Measurements from ENCODE around the gene ANAPC1. TPM values are rescaled to one million over a fixed set of nuclear protein-coding genes. Genes with fewer than 3 reads are reported as not detected.

ANAPC1 gene
- total and polyA plus RNA-seq, 10 of the 15 experiments (the other 5 are each of a cell fraction or from before 2014, with no cell fraction given), result 10.0 to 108 (median 53.6) TPM

DNA sequence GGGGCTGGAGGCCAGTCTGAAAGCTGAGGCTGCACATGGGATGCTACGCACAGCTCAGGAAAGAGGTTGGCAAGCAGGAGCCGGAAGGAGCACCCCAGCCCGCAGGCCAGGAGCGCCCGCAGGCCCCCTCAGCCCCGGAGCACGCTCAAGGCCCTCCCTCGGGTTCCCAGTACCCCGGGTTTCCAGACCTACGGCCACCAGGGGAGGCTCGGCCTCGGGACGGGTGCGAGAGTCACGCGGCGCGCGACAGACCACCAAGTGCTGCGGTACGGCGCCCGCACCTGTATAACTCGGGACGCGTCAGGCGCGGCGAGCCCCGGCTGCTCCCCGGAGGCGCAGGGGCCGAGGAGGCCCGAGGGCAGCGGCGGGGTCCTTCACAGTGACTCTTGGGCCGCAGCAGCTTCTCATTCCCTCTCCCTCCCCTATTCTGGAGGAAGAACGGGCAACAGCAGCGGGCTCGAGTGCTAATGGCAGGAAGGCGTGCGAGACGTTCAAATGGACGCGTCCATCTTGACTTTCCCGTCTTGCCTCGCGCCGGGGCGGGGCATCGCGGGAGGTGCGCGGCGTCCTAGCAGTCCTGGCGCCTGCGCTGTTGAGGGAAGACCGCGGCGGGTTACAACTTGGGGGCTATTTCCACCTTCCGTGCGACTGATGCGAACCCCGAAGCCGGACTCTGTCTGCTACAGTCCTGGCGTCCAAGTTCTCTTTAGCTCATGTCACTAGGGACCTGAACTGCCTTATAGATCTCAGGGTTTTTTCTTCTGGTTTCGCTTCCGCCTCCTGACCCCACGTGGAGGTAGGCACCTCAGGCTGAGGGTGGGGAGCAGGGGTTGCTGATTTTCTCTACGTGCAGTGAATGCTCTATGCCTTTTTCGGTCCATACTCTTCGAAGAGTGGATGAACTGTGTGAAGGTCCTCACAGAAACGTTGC is at the start of gene ANAPC1 (continued):
- TF ChIP-seq FOS (IDR thresholded peaks at IDR 0.05; ENCODE audit: borderline replicate concordance, extremely low read depth, insufficient read length) (no peak), HDGF (IDR thresholded peaks at IDR 0.05) (no peak), SP1 (IDR thresholded peaks at IDR 0.05; ENCODE audit: low read depth, low read length) (peak; percentile 39), SMARCA5 (IDR thresholded peaks at IDR 0.05) (no peak), ESRRA (IDR thresholded peaks at IDR 0.05; ENCODE audit: low read length) (no peak), PML (IDR thresholded peaks at IDR 0.05; ENCODE audit: low read length) (peak; percentile 77), YY1 (IDR thresholded peaks at IDR 0.05; ENCODE audit: low read depth, low read length) (peak; percentile 97), STAT1 (conservative IDR thresholded peaks at IDR 0.05) (no peak; the same call in 1 of the 2 replicates), SRF (IDR thresholded peaks at IDR 0.05; ENCODE audit: low read depth in 2 of 2, low read length in 2 of 2) (no peak), CHD1 (IDR thresholded peaks at IDR 0.05; ENCODE audit: low read depth, low read length) (no peak), JUNB (IDR thresholded peaks at IDR 0.05) (no peak), ASH2L (IDR thresholded peaks at IDR 0.05; ENCODE audit: borderline replicate concordance, low read depth) (no peak), KDM1A (IDR thresholded peaks at IDR 0.05; ENCODE audit: borderline replicate concordance) (no peak), SPI1 (IDR thresholded peaks at IDR 0.05; ENCODE audit: borderline replicate concordance, insufficient read depth, low read depth, low read length) (peak; percentile 77), CHD2 (IDR thresholded peaks at IDR 0.05; ENCODE audit: borderline replicate concordance, low read depth, low read length) (peak; percentile 69; the same call in 1 of the 2 replicates), IKZF1 (conservative IDR thresholded peaks at IDR 0.05) (peak; percentile 67), CREM (IDR thresholded peaks at IDR 0.05; ENCODE audit: low read depth) (0 out of 2 replicates have a peak, but pooled peaks have one; percentile 8), NBN (IDR thresholded peaks at IDR 0.05) (peak; percentile 77), DPF2 (IDR thresholded peaks at IDR 0.05) (peak; percentile 74), NFXL1 (IDR thresholded peaks at IDR 0.05; ENCODE audit: borderline replicate concordance) (no peak), POLR2A (IDR thresholded peaks at IDR 0.05; ENCODE audit: low read depth, low read length) (peak; percentile 98), NFYA (IDR thresholded peaks at IDR 0.05; ENCODE audit: borderline replicate concordance, low read depth, low read length) (no peak), SMC3 (IDR thresholded peaks at IDR 0.05; ENCODE audit: borderline replicate concordance, low read length) (no peak), MTA3 (IDR thresholded peaks at IDR 0.05; ENCODE audit: borderline replicate concordance, low read length) (no peak)
- TF ChIP-seq, protein P1, sequence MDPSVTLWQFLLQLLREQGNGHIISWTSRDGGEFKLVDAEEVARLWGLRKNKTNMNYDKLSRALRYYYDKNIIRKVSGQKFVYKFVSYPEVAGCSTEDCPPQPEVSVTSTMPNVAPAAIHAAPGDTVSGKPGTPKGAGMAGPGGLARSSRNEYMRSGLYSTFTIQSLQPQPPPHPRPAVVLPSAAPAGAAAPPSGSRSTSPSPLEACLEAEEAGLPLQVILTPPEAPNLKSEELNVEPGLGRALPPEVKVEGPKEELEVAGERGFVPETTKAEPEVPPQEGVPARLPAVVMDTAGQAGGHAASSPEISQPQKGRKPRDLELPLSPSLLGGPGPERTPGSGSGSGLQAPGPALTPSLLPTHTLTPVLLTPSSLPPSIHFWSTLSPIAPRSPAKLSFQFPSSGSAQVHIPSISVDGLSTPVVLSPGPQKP (IDR thresholded peaks at IDR 0.05; ENCODE audit: low read depth, low read length), result no peak
- TF ChIP-seq, protein P2, sequence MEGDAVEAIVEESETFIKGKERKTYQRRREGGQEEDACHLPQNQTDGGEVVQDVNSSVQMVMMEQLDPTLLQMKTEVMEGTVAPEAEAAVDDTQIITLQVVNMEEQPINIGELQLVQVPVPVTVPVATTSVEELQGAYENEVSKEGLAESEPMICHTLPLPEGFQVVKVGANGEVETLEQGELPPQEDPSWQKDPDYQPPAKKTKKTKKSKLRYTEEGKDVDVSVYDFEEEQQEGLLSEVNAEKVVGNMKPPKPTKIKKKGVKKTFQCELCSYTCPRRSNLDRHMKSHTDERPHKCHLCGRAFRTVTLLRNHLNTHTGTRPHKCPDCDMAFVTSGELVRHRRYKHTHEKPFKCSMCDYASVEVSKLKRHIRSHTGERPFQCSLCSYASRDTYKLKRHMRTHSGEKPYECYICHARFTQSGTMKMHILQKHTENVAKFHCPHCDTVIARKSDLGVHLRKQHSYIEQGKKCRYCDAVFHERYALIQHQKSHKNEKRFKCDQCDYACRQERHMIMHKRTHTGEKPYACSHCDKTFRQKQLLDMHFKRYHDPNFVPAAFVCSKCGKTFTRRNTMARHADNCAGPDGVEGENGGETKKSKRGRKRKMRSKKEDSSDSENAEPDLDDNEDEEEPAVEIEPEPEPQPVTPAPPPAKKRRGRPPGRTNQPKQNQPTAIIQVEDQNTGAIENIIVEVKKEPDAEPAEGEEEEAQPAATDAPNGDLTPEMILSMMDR (IDR thresholded peaks at IDR 0.05 in 2 of 3, conservative IDR thresholded peaks at IDR 0.05 in 1 of 3; ENCODE audit: control insufficient read depth in 2 of 3, extremely low read depth in 1 of 3, insufficient read depth in 1 of 3, low read depth in 3 of 3, low read length in 3 of 3), result no peak
- TF ChIP-seq, protein P3, sequence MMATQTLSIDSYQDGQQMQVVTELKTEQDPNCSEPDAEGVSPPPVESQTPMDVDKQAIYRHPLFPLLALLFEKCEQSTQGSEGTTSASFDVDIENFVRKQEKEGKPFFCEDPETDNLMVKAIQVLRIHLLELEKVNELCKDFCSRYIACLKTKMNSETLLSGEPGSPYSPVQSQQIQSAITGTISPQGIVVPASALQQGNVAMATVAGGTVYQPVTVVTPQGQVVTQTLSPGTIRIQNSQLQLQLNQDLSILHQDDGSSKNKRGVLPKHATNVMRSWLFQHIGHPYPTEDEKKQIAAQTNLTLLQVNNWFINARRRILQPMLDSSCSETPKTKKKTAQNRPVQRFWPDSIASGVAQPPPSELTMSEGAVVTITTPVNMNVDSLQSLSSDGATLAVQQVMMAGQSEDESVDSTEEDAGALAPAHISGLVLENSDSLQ (IDR thresholded peaks at IDR 0.05), result peak; percentile 39; the same call in 1 of the 2 replicates
- TF ChIP-seq, protein P4, sequence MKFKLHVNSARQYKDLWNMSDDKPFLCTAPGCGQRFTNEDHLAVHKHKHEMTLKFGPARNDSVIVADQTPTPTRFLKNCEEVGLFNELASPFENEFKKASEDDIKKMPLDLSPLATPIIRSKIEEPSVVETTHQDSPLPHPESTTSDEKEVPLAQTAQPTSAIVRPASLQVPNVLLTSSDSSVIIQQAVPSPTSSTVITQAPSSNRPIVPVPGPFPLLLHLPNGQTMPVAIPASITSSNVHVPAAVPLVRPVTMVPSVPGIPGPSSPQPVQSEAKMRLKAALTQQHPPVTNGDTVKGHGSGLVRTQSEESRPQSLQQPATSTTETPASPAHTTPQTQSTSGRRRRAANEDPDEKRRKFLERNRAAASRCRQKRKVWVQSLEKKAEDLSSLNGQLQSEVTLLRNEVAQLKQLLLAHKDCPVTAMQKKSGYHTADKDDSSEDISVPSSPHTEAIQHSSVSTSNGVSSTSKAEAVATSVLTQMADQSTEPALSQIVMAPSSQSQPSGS (IDR thresholded peaks at IDR 0.05; ENCODE audit: low read length), result no peak

Measured in GM12878 (cell line).